ENCODE measurements around the gene ZNF544.

Gene ZNF544

GRCh38 chr19:58265100-58265499 is 36.4 kb downstream of the ZNF544 start (continued):
- TF ChIP-seq ZBTB11 (tag by site-specific recombination; conservative IDR thresholded peaks at IDR 0.05; ENCODE audit: low read depth): peak; percentile 37; the same call in 1 of the 2 replicates

GRCh38 chr19:58268344-58268743 is 39.6 kb downstream of the ZNF544 start:
- POLR2A ChIA-PET: interaction anchor here (2.0 kb wide), 1 partner anchor 10 kb away, joined by 9 read pairs; the partner anchor contains the start of gene ZNF8
- CTCF ChIA-PET: no interaction called here
- H3K4me3 ChIP-seq (ENCODE audit: low read depth, low read length): no peak overlapping the region
- H3K27ac ChIP-seq (ENCODE audit: extremely low read depth, low read depth, low read length): no peak overlapping the region
- H3K9me3 ChIP-seq (ENCODE audit: control insufficient read depth, insufficient read depth, low read depth, low read length): no peaks in the 10 kb centered on the region; the same call in 1 of the 2 replicates
- H3K4me1 ChIP-seq (ENCODE audit: control insufficient read depth, insufficient read depth, low read length): no peaks in the 10 kb centered on the region
- TF ChIP-seq SETDB1 (IDR thresholded peaks at IDR 0.05; ENCODE audit: insufficient read length, low read length): peak; percentile 40
- no peak for TF ChIP-seq KLF8 (tag by site-specific recombination; IDR thresholded peaks at IDR 0.05)
- peaks cover 18 to 27% of the 10 kb centered on the region in 2 experiments for H3K36me3 ChIP-seq (ENCODE audit: control insufficient read depth in 2 of 2, insufficient read depth in 1 of 2, low read length in 2 of 2)

GRCh38 chr19:58274771-58275201 is 46.1 kb downstream of the ZNF544 start:
- POLR2A ChIA-PET: interaction anchor here (0.9 to 1.8 kb wide), 2 partner anchors 73 to 91 kb away, joined by 6 to 7 read pairs; partner anchors contain the start of gene ZNF274
- Histone ChIP-seq H3K9me3 (ENCODE audit: control insufficient read depth, insufficient read depth, low read depth, low read length) (no peaks in the 10 kb centered on the region; the same call in 1 of the 2 replicates), H3K4me3 (ENCODE audit: low read depth, low read length) (no peak overlapping the region), H3K36me3 (ENCODE audit: control insufficient read depth in 2 of 2, insufficient read depth in 1 of 2, low read length in 2 of 2) (peaks cover 28 to 50% of the 10 kb centered on the region in 2 experiments), H3K4me1 (ENCODE audit: control insufficient read depth, insufficient read depth, low read length) (no peaks in the 10 kb centered on the region), H3K27ac (ENCODE audit: extremely low read depth, low read depth, low read length) (no peak overlapping the region)
- CTCF ChIA-PET: no interaction called here
- TF ChIP-seq, protein P1, sequence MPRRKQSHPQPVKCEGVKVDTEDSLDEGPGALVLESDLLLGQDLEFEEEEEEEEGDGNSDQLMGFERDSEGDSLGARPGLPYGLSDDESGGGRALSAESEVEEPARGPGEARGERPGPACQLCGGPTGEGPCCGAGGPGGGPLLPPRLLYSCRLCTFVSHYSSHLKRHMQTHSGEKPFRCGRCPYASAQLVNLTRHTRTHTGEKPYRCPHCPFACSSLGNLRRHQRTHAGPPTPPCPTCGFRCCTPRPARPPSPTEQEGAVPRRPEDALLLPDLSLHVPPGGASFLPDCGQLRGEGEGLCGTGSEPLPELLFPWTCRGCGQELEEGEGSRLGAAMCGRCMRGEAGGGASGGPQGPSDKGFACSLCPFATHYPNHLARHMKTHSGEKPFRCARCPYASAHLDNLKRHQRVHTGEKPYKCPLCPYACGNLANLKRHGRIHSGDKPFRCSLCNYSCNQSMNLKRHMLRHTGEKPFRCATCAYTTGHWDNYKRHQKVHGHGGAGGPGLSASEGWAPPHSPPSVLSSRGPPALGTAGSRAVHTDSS (tag by site-specific recombination; IDR thresholded peaks at IDR 0.05): no peak
- TF ChIP-seq, protein P2, sequence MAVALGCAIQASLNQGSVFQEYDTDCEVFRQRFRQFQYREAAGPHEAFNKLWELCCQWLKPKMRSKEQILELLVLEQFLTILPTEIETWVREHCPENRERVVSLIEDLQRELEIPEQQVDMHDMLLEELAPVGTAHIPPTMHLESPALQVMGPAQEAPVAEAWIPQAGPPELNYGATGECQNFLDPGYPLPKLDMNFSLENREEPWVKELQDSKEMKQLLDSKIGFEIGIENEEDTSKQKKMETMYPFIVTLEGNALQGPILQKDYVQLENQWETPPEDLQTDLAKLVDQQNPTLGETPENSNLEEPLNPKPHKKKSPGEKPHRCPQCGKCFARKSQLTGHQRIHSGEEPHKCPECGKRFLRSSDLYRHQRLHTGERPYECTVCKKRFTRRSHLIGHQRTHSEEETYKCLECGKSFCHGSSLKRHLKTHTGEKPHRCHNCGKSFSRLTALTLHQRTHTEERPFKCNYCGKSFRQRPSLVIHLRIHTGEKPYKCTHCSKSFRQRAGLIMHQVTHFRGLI (tag by site-specific recombination; IDR thresholded peaks at IDR 0.05): no peak
- TF ChIP-seq ZNF335 (tag by site-specific recombination; conservative IDR thresholded peaks at IDR 0.05) (peak; percentile 45; the same call in 1 of the 2 replicates), ZBTB17 (tag by site-specific recombination; IDR thresholded peaks at IDR 0.05) (peak; percentile 12; the same call in 1 of the 2 replicates), ZBTB20 (tag by site-specific recombination; IDR thresholded peaks at IDR 0.05) (no peak), GLIS1 (tag by site-specific recombination; IDR thresholded peaks at IDR 0.05) (0 out of 2 replicates have a peak, but pooled peaks have one; percentile 33), ZNF16 (tag by site-specific recombination; IDR thresholded peaks at IDR 0.05; ENCODE audit: low read depth) (no peak), ZNF610 (tag by site-specific recombination; IDR thresholded peaks at IDR 0.05; ENCODE audit: borderline replicate concordance) (no peak), SP3 (tag by site-specific recombination; IDR thresholded peaks at IDR 0.05) (0 out of 2 replicates have a peak, but pooled peaks have one; percentile 24), ZNF501 (tag by site-specific recombination; IDR thresholded peaks at IDR 0.05) (no peak), ZNF239 (tag by site-specific recombination; IDR thresholded peaks at IDR 0.05) (no peak), ZNF146 (tag by site-specific recombination; IDR thresholded peaks at IDR 0.05) (no peak), YY1 (tag by site-specific recombination; IDR thresholded peaks at IDR 0.05) (no peak)
- TF ChIP-seq, protein P3, sequence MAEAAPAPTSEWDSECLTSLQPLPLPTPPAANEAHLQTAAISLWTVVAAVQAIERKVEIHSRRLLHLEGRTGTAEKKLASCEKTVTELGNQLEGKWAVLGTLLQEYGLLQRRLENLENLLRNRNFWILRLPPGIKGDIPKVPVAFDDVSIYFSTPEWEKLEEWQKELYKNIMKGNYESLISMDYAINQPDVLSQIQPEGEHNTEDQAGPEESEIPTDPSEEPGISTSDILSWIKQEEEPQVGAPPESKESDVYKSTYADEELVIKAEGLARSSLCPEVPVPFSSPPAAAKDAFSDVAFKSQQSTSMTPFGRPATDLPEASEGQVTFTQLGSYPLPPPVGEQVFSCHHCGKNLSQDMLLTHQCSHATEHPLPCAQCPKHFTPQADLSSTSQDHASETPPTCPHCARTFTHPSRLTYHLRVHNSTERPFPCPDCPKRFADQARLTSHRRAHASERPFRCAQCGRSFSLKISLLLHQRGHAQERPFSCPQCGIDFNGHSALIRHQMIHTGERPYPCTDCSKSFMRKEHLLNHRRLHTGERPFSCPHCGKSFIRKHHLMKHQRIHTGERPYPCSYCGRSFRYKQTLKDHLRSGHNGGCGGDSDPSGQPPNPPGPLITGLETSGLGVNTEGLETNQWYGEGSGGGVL (tag by site-specific recombination; IDR thresholded peaks at IDR 0.05): peak; percentile 47; the same call in 1 of the 2 replicates
- TF ChIP-seq, protein P4, sequence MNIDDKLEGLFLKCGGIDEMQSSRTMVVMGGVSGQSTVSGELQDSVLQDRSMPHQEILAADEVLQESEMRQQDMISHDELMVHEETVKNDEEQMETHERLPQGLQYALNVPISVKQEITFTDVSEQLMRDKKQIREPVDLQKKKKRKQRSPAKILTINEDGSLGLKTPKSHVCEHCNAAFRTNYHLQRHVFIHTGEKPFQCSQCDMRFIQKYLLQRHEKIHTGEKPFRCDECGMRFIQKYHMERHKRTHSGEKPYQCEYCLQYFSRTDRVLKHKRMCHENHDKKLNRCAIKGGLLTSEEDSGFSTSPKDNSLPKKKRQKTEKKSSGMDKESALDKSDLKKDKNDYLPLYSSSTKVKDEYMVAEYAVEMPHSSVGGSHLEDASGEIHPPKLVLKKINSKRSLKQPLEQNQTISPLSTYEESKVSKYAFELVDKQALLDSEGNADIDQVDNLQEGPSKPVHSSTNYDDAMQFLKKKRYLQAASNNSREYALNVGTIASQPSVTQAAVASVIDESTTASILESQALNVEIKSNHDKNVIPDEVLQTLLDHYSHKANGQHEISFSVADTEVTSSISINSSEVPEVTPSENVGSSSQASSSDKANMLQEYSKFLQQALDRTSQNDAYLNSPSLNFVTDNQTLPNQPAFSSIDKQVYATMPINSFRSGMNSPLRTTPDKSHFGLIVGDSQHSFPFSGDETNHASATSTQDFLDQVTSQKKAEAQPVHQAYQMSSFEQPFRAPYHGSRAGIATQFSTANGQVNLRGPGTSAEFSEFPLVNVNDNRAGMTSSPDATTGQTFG (tag by site-specific recombination; IDR thresholded peaks at IDR 0.05; ENCODE audit: borderline replicate concordance): no peak
- TF ChIP-seq, protein P5, sequence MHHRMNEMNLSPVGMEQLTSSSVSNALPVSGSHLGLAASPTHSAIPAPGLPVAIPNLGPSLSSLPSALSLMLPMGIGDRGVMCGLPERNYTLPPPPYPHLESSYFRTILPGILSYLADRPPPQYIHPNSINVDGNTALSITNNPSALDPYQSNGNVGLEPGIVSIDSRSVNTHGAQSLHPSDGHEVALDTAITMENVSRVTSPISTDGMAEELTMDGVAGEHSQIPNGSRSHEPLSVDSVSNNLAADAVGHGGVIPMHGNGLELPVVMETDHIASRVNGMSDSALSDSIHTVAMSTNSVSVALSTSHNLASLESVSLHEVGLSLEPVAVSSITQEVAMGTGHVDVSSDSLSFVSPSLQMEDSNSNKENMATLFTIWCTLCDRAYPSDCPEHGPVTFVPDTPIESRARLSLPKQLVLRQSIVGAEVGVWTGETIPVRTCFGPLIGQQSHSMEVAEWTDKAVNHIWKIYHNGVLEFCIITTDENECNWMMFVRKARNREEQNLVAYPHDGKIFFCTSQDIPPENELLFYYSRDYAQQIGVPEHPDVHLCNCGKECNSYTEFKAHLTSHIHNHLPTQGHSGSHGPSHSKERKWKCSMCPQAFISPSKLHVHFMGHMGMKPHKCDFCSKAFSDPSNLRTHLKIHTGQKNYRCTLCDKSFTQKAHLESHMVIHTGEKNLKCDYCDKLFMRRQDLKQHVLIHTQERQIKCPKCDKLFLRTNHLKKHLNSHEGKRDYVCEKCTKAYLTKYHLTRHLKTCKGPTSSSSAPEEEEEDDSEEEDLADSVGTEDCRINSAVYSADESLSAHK (tag by site-specific recombination; IDR thresholded peaks at IDR 0.05): no peak

Data from HEK293 (cell line).